Hippocampal formation (tissue), 2 donors: Measurements from ENCODE around the gene S100B.
"Not testable (repeated sequence)": the region's sequence is repeated elsewhere in the genome, so short reads cannot be mapped to it uniquely, and the experiment has no call there.

Experiments
- DNase-seq, 2 donors: peaks; one replicate each; lab custom pipeline; 2025; lab: John Stamatoyannopoulos, UW

The S100B gene

GRCh38 chr21:46604975-46605766 lies at the start of gene S100B:
TSS of gene S100B (minus strand) at chr21:46605082. CDS start at chr21:46602415, 2,667 bp downstream.
- peak; percentile 87 to 93 for DNase-seq

GRCh38 chr21:46651121-46651520 lies 46.2 kb upstream of the S100B start:
- DNase-seq: no peak

GRCh38 chr21:46650476-46651098 lies 45.7 kb upstream of the S100B start:
- no peak for DNase-seq

GRCh38 chr21:46649356-46649755 lies 44.5 kb upstream of the S100B start:
- DNase-seq: no peak

- DNase-seq: no peak
These were observed 43.7 kb upstream of the S100B start for GRCh38 chr21:46648539-46648938.

- no peak for DNase-seq
These were observed 41.8 kb upstream of the S100B start for GRCh38 chr21:46646541-46647154.

GRCh38 chr21:46645840-46646239 lies 41.0 kb upstream of the S100B start:
- DNase-seq: no peak

GRCh38 chr21:46643379-46644177 lies 38.7 kb upstream of the S100B start:
- DNase-seq: no peak

- no peak for DNase-seq
These were observed 36.8 kb upstream of the S100B start for GRCh38 chr21:46641656-46642055.

- DNase-seq: peak in 1 of 2 donors; percentile 51
These were observed 34.9 kb upstream of the S100B start for GRCh38 chr21:46639489-46640386.

- DNase-seq: no peak
These were observed 33.3 kb upstream of the S100B start for GRCh38 chr21:46637952-46638746.

GRCh38 chr21:46636550-46637285 lies 31.8 kb upstream of the S100B start:
- DNase-seq: no peak

- no peak for DNase-seq
These were observed 31.3 kb upstream of the S100B start for GRCh38 chr21:46636181-46636512.

GRCh38 chr21:46635324-46636180 lies 30.7 kb upstream of the S100B start, which contains the start of gene PRMT2:
TSS of gene PRMT2 (plus strand) at chr21:46635674. CDS start at chr21:46636952, 1,278 bp downstream.
- peak; percentile 91 to 96 for DNase-seq

- peak in 1 of 2 donors; percentile 70 for DNase-seq
These were observed 30.1 kb upstream of the S100B start for GRCh38 chr21:46634966-46635323.

- DNase-seq: no peak
These were observed 29.5 kb upstream of the S100B start for GRCh38 chr21:46634427-46634826.

GRCh38 chr21:46633566-46633965 lies 28.7 kb upstream of the S100B start:
- DNase-seq: no peak

- not testable (repeated sequence) for DNase-seq
These were observed 26.0 kb upstream of the S100B start for GRCh38 chr21:46630915-46631314.

- no peak for DNase-seq
These were observed 24.0 kb upstream of the S100B start for GRCh38 chr21:46628868-46629267.
